ENCODE results near the gene PTGDR2.

DNA sequence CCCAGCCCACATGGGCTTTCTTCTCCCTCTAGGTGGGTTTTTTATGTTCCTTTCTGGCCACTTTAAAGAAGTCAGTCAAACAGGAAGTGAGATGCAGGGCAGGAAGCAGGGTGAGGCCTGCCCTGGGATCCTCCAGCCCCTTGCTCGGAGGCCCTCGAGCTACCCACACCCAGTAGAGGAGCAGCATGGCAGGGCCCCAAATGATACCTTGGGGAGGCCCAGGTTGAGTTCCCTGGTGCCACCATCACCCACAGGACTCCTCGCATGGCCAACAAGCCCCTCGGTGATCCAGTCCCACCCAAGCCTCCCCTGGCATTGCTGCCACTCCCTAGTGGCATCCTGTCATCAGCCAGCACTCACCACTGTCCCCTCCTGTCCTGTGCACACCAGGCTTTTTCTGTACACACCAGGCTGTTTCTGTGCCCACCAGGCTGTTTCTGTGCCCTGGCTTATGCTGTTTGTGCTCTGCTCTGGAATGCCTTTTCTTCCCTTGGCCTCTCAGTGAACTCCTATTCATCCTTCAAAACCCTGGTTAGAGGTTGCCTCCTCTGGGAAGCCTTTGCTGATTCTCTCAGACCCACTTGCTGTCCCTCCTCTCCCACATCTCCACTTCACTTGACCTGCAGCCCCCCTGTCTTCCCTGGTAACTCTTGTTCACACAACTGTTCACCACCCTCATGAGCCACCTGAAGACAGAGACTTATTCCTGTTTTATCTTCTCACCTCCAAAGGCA lies 3.1 kb upstream of the PTGDR2 start:
- TF ChIP-seq EZH2 (IDR thresholded peaks at IDR 0.05; ENCODE audit: borderline replicate concordance) (no peak), EZH2phosphoT487 (IDR thresholded peaks at IDR 0.05; ENCODE audit: low read depth, severe bottlenecking, unreplicated experiment) (no peak)
